ENCODE measurements around the gene RAB38. TPM values are rescaled to one million over a fixed set of nuclear protein-coding genes. Genes with fewer than 3 reads are reported as not detected.

The RAB38 gene
- total RNA-seq, 3 donors from 2014 or later (not counting 1 experiment from before 2014, with no cell fraction given), result 4.0 to 10.9 (median 5.4) TPM

GRCh38 chr11:88086297-88086696 is 88.9 kb downstream of the RAB38 start:
- no peak overlapping the region for H3K4me3 Mint-ChIP-seq
- Histone ChIP-seq H3K27me3 (ENCODE audit: control insufficient read depth, insufficient read depth, low read length) (peaks cover 2% of the 10 kb centered on the region), H3K36me3 (ENCODE audit: control insufficient read depth, insufficient read depth, low read length) (no peaks in the 10 kb centered on the region), H3K4me1 (ENCODE audit: control insufficient read depth, insufficient read depth, low read length) (no peaks in the 10 kb centered on the region), H3K4me3 (ENCODE audit: low read length) (no peak overlapping the region), H3K9me3 (ENCODE audit: control insufficient read depth, insufficient read depth, low read length) (no peaks in the 10 kb centered on the region), H3K27ac (ENCODE audit: low read length) (no peak overlapping the region)
- ATAC-seq (no peak), DNase-seq (no peak)
- peaks cover 7 to 13% of the 10 kb centered on the region in 2 donors for H3K27me3 Mint-ChIP-seq (ENCODE audit: low read depth in 2 of 2)
- H3K9me3 Mint-ChIP-seq, result no peaks in the 10 kb centered on the region
- no peak overlapping the region for H3K27ac Mint-ChIP-seq
- 86% methylated on average over 2 of the region's 2 CpGs for WGBS (ENCODE audit: insufficient coverage)
- no peaks in the 10 kb centered on the region for H3K36me3 Mint-ChIP-seq
- intact Hi-C loops (cut with micrococcal nuclease), result no loop called here
- no peak for TF ChIP-seq CTCF (IDR thresholded peaks at IDR 0.05)
- no peaks in the 10 kb centered on the region for H3K4me1 Mint-ChIP-seq

- Histone ChIP-seq H3K4me1 (ENCODE audit: control insufficient read depth, insufficient read depth, low read length) (no peaks in the 10 kb centered on the region), H3K4me3 (ENCODE audit: low read length) (no peak overlapping the region), H3K9me3 (ENCODE audit: control insufficient read depth, insufficient read depth, low read length) (no peaks in the 10 kb centered on the region), H3K36me3 (ENCODE audit: control insufficient read depth, insufficient read depth, low read length) (no peaks in the 10 kb centered on the region), H3K27ac (ENCODE audit: low read length) (no peak overlapping the region), H3K27me3 (ENCODE audit: control insufficient read depth, insufficient read depth, low read length) (no peaks in the 10 kb centered on the region)
- Mint-ChIP-seq H3K4me3 (no peak overlapping the region), H3K36me3 (peaks cover 10% of the 10 kb centered on the region), H3K27me3 (ENCODE audit: low read depth in 2 of 2) (peaks cover 13 to 27% of the 10 kb centered on the region in 2 donors), H3K4me1 (no peaks in the 10 kb centered on the region), H3K9me3 (peaks cover 3% of the 10 kb centered on the region in 2 donors), H3K27ac (no peak overlapping the region)
- ATAC-seq (no peak), DNase-seq (no peak)
- no peak for TF ChIP-seq CTCF (IDR thresholded peaks at IDR 0.05)
- intact Hi-C loops (cut with micrococcal nuclease), result no loop called here
- no CpG with 5 or more reads among the region's 1 CpG for WGBS (ENCODE audit: insufficient coverage)
Observed at GRCh38 chr11:88070437-88070836, 104.8 kb downstream of the RAB38 start.

GRCh38 chr11:88068848-88069554 is 106.2 kb downstream of the RAB38 start:
- no peak for TF ChIP-seq CTCF (IDR thresholded peaks at IDR 0.05)
- Histone ChIP-seq H3K27me3 (ENCODE audit: control insufficient read depth, insufficient read depth, low read length) (no peaks in the 10 kb centered on the region), H3K36me3 (ENCODE audit: control insufficient read depth, insufficient read depth, low read length) (no peaks in the 10 kb centered on the region), H3K9me3 (ENCODE audit: control insufficient read depth, insufficient read depth, low read length) (no peaks in the 10 kb centered on the region), H3K27ac (ENCODE audit: low read length) (no peak overlapping the region), H3K4me1 (ENCODE audit: control insufficient read depth, insufficient read depth, low read length) (no peaks in the 10 kb centered on the region), H3K4me3 (ENCODE audit: low read length) (no peak overlapping the region)
- Mint-ChIP-seq H3K36me3 (peaks cover 10% of the 10 kb centered on the region), H3K9me3 (peaks cover 3% of the 10 kb centered on the region in 2 donors), H3K4me1 (no peaks in the 10 kb centered on the region), H3K4me3 (no peak overlapping the region), H3K27me3 (ENCODE audit: low read depth in 2 of 2) (peaks cover 7 to 20% of the 10 kb centered on the region in 2 donors), H3K27ac (no peak overlapping the region)
- intact Hi-C loops (cut with micrococcal nuclease), result no loop called here
- no peak for DNase-seq
- WGBS (ENCODE audit: insufficient coverage), result 91% methylated on average over 27 of the region's 27 CpGs
- ATAC-seq, result peak in 1 of 3 donors; percentile 32

GRCh38 chr11:88066090-88066489 is 109.2 kb downstream of the RAB38 start:
- no peaks in the 10 kb centered on the region for H3K36me3 Mint-ChIP-seq
- Histone ChIP-seq H3K27ac (ENCODE audit: low read length) (no peak overlapping the region), H3K9me3 (ENCODE audit: control insufficient read depth, insufficient read depth, low read length) (no peaks in the 10 kb centered on the region), H3K4me3 (ENCODE audit: low read length) (no peak overlapping the region), H3K36me3 (ENCODE audit: control insufficient read depth, insufficient read depth, low read length) (no peaks in the 10 kb centered on the region), H3K27me3 (ENCODE audit: control insufficient read depth, insufficient read depth, low read length) (no peaks in the 10 kb centered on the region), H3K4me1 (ENCODE audit: control insufficient read depth, insufficient read depth, low read length) (no peaks in the 10 kb centered on the region)
- no peak for DNase-seq
- no peak for TF ChIP-seq CTCF (IDR thresholded peaks at IDR 0.05)
- no CpG with 5 or more reads among the region's 2 CpGs for WGBS (ENCODE audit: insufficient coverage)
- H3K4me3 Mint-ChIP-seq, result no peak overlapping the region
- no peak overlapping the region for H3K27ac Mint-ChIP-seq
- no peaks in the 10 kb centered on the region for H3K4me1 Mint-ChIP-seq
- no peaks in the 10 kb centered on the region for H3K9me3 Mint-ChIP-seq
- H3K27me3 Mint-ChIP-seq (ENCODE audit: low read depth in 2 of 2), result peaks cover 5 to 9% of the 10 kb centered on the region in 2 donors
- ATAC-seq, result no peak
- intact Hi-C loops (cut with micrococcal nuclease), result no loop called here
